Measurements from ENCODE around the gene SRMS.

GRCh38 chr20:63580796-63581461, 33.4 kb upstream of the SRMS start:
- TF ChIP-seq CTCF (IDR thresholded peaks at IDR 0.05; ENCODE audit: low read length), result peak; percentile 45
- no peak for TF ChIP-seq EZH2phosphoT487 (IDR thresholded peaks at IDR 0.05; ENCODE audit: low read length)

All from MM.1S (cell line).